Measurements from ENCODE around the gene BANP. TPM values are rescaled to one million over a fixed set of nuclear protein-coding genes. Genes with fewer than 3 reads are reported as not detected.
"Not testable (repeated sequence)": the region's sequence is repeated elsewhere in the genome, so short reads cannot be mapped to it uniquely, and the experiment has no call there.

The BANP gene
- total RNA-seq, 1 donor from 2014 or later, result 20.6 TPM

GRCh38 chr16:88034770-88035169, 83.5 kb downstream of the BANP start:
- Histone ChIP-seq H3K27ac (no peak overlapping the region), H3K4me3 (no peak overlapping the region), H3K36me3 (peaks cover 26% of the 10 kb centered on the region), H3K27me3 (no peaks in the 10 kb centered on the region), H3K4me1 (no peaks in the 10 kb centered on the region), H3K9me3 (no peaks in the 10 kb centered on the region)
- intact Hi-C loops (cut with DNase I), result no loop called here
- no peak for DNase-seq
- ATAC-seq, result no peak
- no peak for TF ChIP-seq CTCF (IDR thresholded peaks at IDR 0.05)

DNA sequence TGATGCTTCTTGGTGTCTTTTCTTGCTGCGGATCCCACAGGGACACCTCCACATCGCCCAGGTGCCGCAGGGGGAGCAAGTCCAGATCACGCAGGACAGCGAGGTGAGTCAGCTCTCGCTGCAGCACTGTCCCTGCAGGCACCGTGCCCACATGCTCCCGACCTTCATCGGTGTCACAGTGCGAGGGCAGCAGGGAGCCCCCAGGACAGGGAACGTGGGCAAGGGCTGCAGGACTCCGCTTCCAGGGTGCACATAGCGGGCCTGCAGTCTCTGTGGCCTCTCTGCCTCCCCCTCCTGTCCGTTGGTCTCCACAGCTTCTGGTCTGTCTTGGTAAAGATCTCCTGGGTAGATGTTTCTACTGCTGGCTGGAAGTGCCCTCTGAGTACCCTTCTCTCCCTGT, 84.1 kb downstream of the BANP start:
- no peak overlapping the region for H3K27ac ChIP-seq
- no peak for DNase-seq
- no peak for TF ChIP-seq CTCF (IDR thresholded peaks at IDR 0.05)
- H3K4me3 ChIP-seq, result no peak overlapping the region
- no peaks in the 10 kb centered on the region for H3K4me1 ChIP-seq
- ATAC-seq, result peak; percentile 8
- no peaks in the 10 kb centered on the region for H3K9me3 ChIP-seq
- H3K27me3 ChIP-seq, result no peaks in the 10 kb centered on the region
- H3K36me3 ChIP-seq, result peaks cover 26% of the 10 kb centered on the region
- intact Hi-C loops (cut with DNase I), result no loop called here

DNA sequence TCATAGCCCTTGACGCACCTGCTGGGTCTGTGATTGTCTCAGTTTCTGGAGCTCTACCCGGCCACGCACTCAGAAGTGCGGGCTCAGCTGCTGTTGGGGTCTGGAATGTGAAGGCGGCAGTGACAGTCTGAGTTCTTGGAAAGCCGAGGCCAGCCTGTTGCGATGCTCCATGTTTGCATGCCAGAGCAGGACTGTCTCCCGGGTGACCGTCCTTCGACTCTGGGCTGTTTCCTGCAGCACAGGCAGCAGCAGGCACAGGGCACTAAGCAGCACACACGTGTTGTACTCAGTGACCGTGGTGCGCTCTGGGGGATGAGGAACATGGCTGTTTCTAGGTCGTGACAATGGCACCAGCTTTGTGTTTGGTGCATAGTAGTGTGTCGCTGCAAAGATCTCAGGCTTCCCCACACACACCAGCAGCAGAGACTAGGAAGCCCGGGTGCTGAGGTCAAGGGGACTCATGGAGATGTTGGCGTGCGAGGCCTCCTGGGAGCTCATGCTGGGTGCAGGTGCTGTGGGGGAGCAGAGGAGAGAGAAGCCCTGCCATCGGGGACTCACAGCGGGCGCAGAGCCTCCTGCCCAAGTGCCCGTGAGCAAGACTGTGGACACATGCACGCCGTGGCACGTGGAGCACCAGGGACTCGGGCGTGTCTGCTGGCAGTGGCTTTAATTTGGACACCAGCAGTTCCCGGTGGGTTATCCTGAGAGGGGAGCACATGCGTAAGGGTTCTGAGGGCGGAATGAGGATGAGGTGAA, 84.8 kb downstream of the BANP start:
- intact Hi-C loops (cut with DNase I); H3K9me3 ChIP-seq; H3K27me3 ChIP-seq; H3K27ac ChIP-seq; ATAC-seq; H3K4me1 ChIP-seq; H3K4me3 ChIP-seq; DNase-seq: not testable (repeated sequence)
- peaks cover 26% of the 10 kb centered on the region for H3K36me3 ChIP-seq

GRCh38 chr16:88036640-88036996, 85.4 kb downstream of the BANP start:
- ATAC-seq; DNase-seq; H3K9me3 ChIP-seq; H3K27ac ChIP-seq; intact Hi-C loops (cut with DNase I); H3K4me1 ChIP-seq; H3K4me3 ChIP-seq; H3K27me3 ChIP-seq: not testable (repeated sequence)
- H3K36me3 ChIP-seq, result peaks cover 26% of the 10 kb centered on the region

DNA sequence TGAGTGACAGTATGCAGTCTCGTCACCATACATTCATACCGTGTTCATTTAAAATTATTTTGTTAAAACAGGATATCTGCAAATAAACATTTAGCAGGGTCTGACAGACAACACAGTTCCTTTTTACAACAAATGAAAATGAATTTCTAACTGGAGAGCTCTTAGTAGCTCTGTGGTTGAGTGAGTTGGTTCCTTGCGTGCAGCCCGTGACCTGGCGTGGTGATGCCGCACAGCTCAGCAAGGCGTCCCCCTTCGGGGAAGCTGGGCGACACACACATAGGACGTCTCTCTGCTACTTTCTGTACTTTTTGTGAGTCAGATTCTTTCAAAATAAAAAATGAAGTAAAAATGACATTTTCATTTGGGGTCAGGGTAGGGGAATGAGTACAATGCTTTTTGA, 86.1 kb downstream of the BANP start:
- H3K9me3 ChIP-seq; ATAC-seq; H3K27me3 ChIP-seq; H3K4me3 ChIP-seq; H3K27ac ChIP-seq; intact Hi-C loops (cut with DNase I); DNase-seq; H3K4me1 ChIP-seq: not testable (repeated sequence)
- H3K36me3 ChIP-seq, result peaks cover 26% of the 10 kb centered on the region

GRCh38 chr16:88037876-88038525, 86.8 kb downstream of the BANP start:
- DNase-seq; H3K9me3 ChIP-seq; H3K27me3 ChIP-seq; H3K27ac ChIP-seq; intact Hi-C loops (cut with DNase I); H3K4me3 ChIP-seq; ATAC-seq; H3K4me1 ChIP-seq: not testable (repeated sequence)
- peaks cover 26% of the 10 kb centered on the region for H3K36me3 ChIP-seq

GRCh38 chr16:88038526-88038908, 87.3 kb downstream of the BANP start:
- ATAC-seq; H3K27me3 ChIP-seq; intact Hi-C loops (cut with DNase I); H3K4me1 ChIP-seq; DNase-seq; H3K27ac ChIP-seq; H3K4me3 ChIP-seq; H3K9me3 ChIP-seq: not testable (repeated sequence)
- peaks cover 26% of the 10 kb centered on the region for H3K36me3 ChIP-seq

GRCh38 chr16:88039591-88039990, 88.4 kb downstream of the BANP start:
- H3K27me3 ChIP-seq, result no peaks in the 10 kb centered on the region
- H3K4me1 ChIP-seq, result no peaks in the 10 kb centered on the region
- no peak for ATAC-seq
- no peak for DNase-seq
- peaks cover 25% of the 10 kb centered on the region for H3K36me3 ChIP-seq
- no peak for TF ChIP-seq CTCF (IDR thresholded peaks at IDR 0.05)
- H3K4me3 ChIP-seq, result no peak overlapping the region
- intact Hi-C loops (cut with DNase I), result no loop called here
- H3K9me3 ChIP-seq, result no peaks in the 10 kb centered on the region
- H3K27ac ChIP-seq, result no peak overlapping the region

GRCh38 chr16:88040196-88040876, 89.1 kb downstream of the BANP start:
- H3K27ac ChIP-seq; H3K4me3 ChIP-seq; H3K9me3 ChIP-seq; DNase-seq; H3K4me1 ChIP-seq; ATAC-seq; intact Hi-C loops (cut with DNase I); H3K27me3 ChIP-seq: not testable (repeated sequence)
- H3K36me3 ChIP-seq, result peaks cover 17% of the 10 kb centered on the region

- H3K27ac ChIP-seq; H3K9me3 ChIP-seq; H3K4me1 ChIP-seq; H3K27me3 ChIP-seq; intact Hi-C loops (cut with DNase I); DNase-seq; ATAC-seq; H3K4me3 ChIP-seq: not testable (repeated sequence)
- peaks cover 12% of the 10 kb centered on the region for H3K36me3 ChIP-seq
Observed at GRCh38 chr16:88040877-88041244, 89.6 kb downstream of the BANP start.

DNA sequence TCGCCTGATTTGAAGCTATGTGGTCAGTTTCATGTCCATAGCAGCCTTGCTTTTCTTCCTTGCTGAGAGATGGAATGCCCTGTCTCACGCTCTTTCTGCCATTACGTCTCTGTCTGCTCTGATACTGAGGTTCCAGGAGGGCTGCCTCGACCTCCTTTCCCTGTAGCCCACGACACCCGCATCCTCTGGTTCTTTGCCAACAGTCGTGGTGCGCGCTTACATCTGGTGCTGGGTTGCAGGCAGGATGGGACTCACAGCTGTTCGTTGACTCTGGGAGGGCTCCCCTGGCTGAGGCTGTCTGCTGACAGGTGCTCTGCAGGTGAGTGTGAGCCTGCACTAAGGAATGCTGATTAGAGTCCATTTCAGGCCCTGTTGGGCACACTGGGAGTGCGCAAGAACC, 90.3 kb downstream of the BANP start:
- H3K36me3 ChIP-seq; intact Hi-C loops (cut with DNase I); H3K27me3 ChIP-seq; H3K27ac ChIP-seq; H3K4me3 ChIP-seq; ATAC-seq; H3K9me3 ChIP-seq; H3K4me1 ChIP-seq; DNase-seq: not testable (repeated sequence)
